Epithelial cell of prostate (primary cell): ENCODE measurements around the gene ST6GAL1.
"Not testable (repeated sequence)": the region's sequence is repeated elsewhere in the genome, so short reads cannot be mapped to it uniquely, and the experiment has no call there.

Experiments
- DNase-seq: peaks from one replicate; pipeline ENCODE4 v3.0.0-alpha.2; 2011; ENCODE audit warnings: low read depth, low spot score
- H3K27ac ChIP-seq: fragments of 450-650 bp; 2 replicates; pipeline ENCODE4 v1.5.1; 2017; ENCODE audit warnings: mild to moderate bottlenecking

Gene ST6GAL1

GRCh38 chr3:186939536-186939935 lies 9.2 kb downstream of the ST6GAL1 start:
- no peak overlapping the region for H3K27ac ChIP-seq
- DNase-seq, result no peak

GRCh38 chr3:186940967-186941366 lies 10.6 kb downstream of the ST6GAL1 start:
- DNase-seq, result no peak
- H3K27ac ChIP-seq, result no peak overlapping the region

GRCh38 chr3:186942168-186942567 lies 11.8 kb downstream of the ST6GAL1 start:
- no peak overlapping the region for H3K27ac ChIP-seq
- DNase-seq, result no peak

- DNase-seq, result no peak
- H3K27ac ChIP-seq, result no peak overlapping the region
Measured at GRCh38 chr3:186945255-186945823, 15.0 kb downstream of the ST6GAL1 start.

- H3K27ac ChIP-seq, result no peak overlapping the region
- no peak for DNase-seq
Measured at GRCh38 chr3:186946756-186947375, 16.5 kb downstream of the ST6GAL1 start.

- peak overlapping the region; percentile 25 for H3K27ac ChIP-seq
- DNase-seq, result no peak
Measured at GRCh38 chr3:186949281-186949982, 19.1 kb downstream of the ST6GAL1 start.

- no peak overlapping the region for H3K27ac ChIP-seq
- DNase-seq, result peak; percentile 40
Measured at GRCh38 chr3:186950402-186951093, 20.2 kb downstream of the ST6GAL1 start.

- no peak for DNase-seq
- H3K27ac ChIP-seq, result no peak overlapping the region
Measured at GRCh38 chr3:186951640-186952552, 21.6 kb downstream of the ST6GAL1 start.

- no peak for DNase-seq
- H3K27ac ChIP-seq, result peak overlapping the region; percentile 3
Measured at GRCh38 chr3:186953011-186953487, 22.7 kb downstream of the ST6GAL1 start.

GRCh38 chr3:186953992-186954699 lies 23.8 kb downstream of the ST6GAL1 start:
- not testable (repeated sequence) for H3K27ac ChIP-seq, DNase-seq

GRCh38 chr3:186955898-186956696 lies 25.8 kb downstream of the ST6GAL1 start:
- no peak overlapping the region for H3K27ac ChIP-seq
- no peak for DNase-seq

GRCh38 chr3:186959029-186959624 lies 28.8 kb downstream of the ST6GAL1 start:
- H3K27ac ChIP-seq, result no peak overlapping the region
- no peak for DNase-seq

- DNase-seq, result no peak
- H3K27ac ChIP-seq, result no peak overlapping the region
Measured at GRCh38 chr3:186960347-186960746, 30.0 kb downstream of the ST6GAL1 start.

GRCh38 chr3:186962445-186962844 lies 32.1 kb downstream of the ST6GAL1 start:
- H3K27ac ChIP-seq, result no peak overlapping the region
- DNase-seq, result no peak

- no peak for DNase-seq
- H3K27ac ChIP-seq, result no peak overlapping the region
Measured at GRCh38 chr3:186963636-186964035, 33.3 kb downstream of the ST6GAL1 start.

- no peak for DNase-seq
- no peak overlapping the region for H3K27ac ChIP-seq
Measured at GRCh38 chr3:186964071-186964470, 33.7 kb downstream of the ST6GAL1 start.

- no peak for DNase-seq
- no peak overlapping the region for H3K27ac ChIP-seq
Measured at GRCh38 chr3:186964616-186965015, 34.3 kb downstream of the ST6GAL1 start.
